H9 (cell line): Measurements from ENCODE around the gene ZNF81. TPM values are rescaled to one million over a fixed set of nuclear protein-coding genes. Genes with fewer than 3 reads are reported as not detected.
A peak's percentile ranks its signal among the peaks of the same experiment; 100 is the strongest.
"Not testable (repeated sequence)": the region's sequence is repeated elsewhere in the genome, so short reads cannot be mapped to it uniquely, and the experiment has no call there.

Experiments
- DNase-seq: peaks from one replicate; pipeline ENCODE4 v3.0.0-alpha.2; 2017
- H2AFZ ChIP-seq: one replicate; pipeline ENCODE4 v1.6.1; 2013; ENCODE audit warnings: mild to moderate bottlenecking, low read length, control low read depth, moderate library complexity
- H2AK5ac ChIP-seq: 2 replicates; pipeline ENCODE4 v1.6.1; 2013; ENCODE audit warnings: low read length, control low read depth, mixed read lengths; ENCODE audit not compliant: insufficient read length
- H2BK120ac ChIP-seq: one replicate; pipeline ENCODE4 v1.6.1; 2013; ENCODE audit warnings: low read depth, mild to moderate bottlenecking, low read length, control low read depth, inconsistent platforms; ENCODE audit not compliant: poor library complexity, severe bottlenecking
- H2BK12ac ChIP-seq: 2 replicates; pipeline ENCODE4 v1.6.1; 2013; ENCODE audit warnings: low read length, control low read depth, mixed read lengths, low read depth; ENCODE audit not compliant: insufficient read length
- H2BK15ac ChIP-seq: 2 replicates; pipeline ENCODE4 v1.6.1; 2013; ENCODE audit warnings: low read depth, low read length, control low read depth
- H2BK20ac ChIP-seq: one replicate; pipeline ENCODE4 v1.6.1; 2013; ENCODE audit warnings: low read depth, mild to moderate bottlenecking, low read length, control low read depth, inconsistent platforms; ENCODE audit not compliant: poor library complexity, severe bottlenecking
- H2BK5ac ChIP-seq: 2 replicates; pipeline ENCODE4 v1.6.1; 2013; ENCODE audit warnings: low read length, control low read depth, mixed read lengths; ENCODE audit not compliant: insufficient read length
- H3K14ac ChIP-seq: 2 replicates; pipeline ENCODE4 v1.6.1; 2013; ENCODE audit warnings: low read length, control low read depth; ENCODE audit not compliant: insufficient read depth
- H3K18ac ChIP-seq: 2 replicates; pipeline ENCODE4 v1.6.1; 2013; ENCODE audit warnings: low read depth, mild to moderate bottlenecking, mixed read lengths, low read length, control low read depth; ENCODE audit not compliant: insufficient read length
- H3K23ac ChIP-seq: 2 replicates; pipeline ENCODE4 v1.6.1; 2013; ENCODE audit warnings: low read length, control low read depth, mixed read lengths, low read depth; ENCODE audit not compliant: insufficient read length
- H3K23me2 ChIP-seq: 2 replicates; pipeline ENCODE4 v1.6.1; 2013; ENCODE audit warnings: low read depth, mild to moderate bottlenecking, mixed read lengths, low read length, control low read depth; ENCODE audit not compliant: insufficient read length, poor library complexity, severe bottlenecking
- H3K27ac ChIP-seq: 2 replicates; pipeline ENCODE4 v1.5.1; 2013; ENCODE audit warnings: low read length, control low read depth, mixed read lengths, low read depth; ENCODE audit not compliant: insufficient read length
- H3K27me3 ChIP-seq: 2 replicates; pipeline ENCODE4 v1.6.1; 2013; ENCODE audit warnings: low read length, control low read depth, inconsistent platforms; ENCODE audit not compliant: insufficient read depth
- H3K4ac ChIP-seq: 2 replicates; pipeline ENCODE4 v1.6.1; 2013; ENCODE audit warnings: low read depth, mild to moderate bottlenecking, control low read depth, inconsistent platforms, low read length, moderate library complexity
- H3K4me1 ChIP-seq: 2 replicates; pipeline ENCODE4 v1.6.1; 2013; ENCODE audit warnings: low read length, control low read depth, inconsistent platforms; ENCODE audit not compliant: insufficient read depth
- H3K4me2 ChIP-seq: 2 replicates; pipeline ENCODE4 v1.6.1; 2013; ENCODE audit warnings: low read length, control low read depth, mixed read lengths; ENCODE audit not compliant: insufficient read length, insufficient read depth
- H3K56ac ChIP-seq: 2 replicates; pipeline ENCODE4 v1.6.1; 2013; ENCODE audit warnings: low read depth, mild to moderate bottlenecking, mixed read lengths, low read length, control low read depth; ENCODE audit not compliant: insufficient read length
- H3K79me1 ChIP-seq: 2 replicates; pipeline ENCODE4 v1.6.1; 2013; ENCODE audit warnings: low read depth, mild to moderate bottlenecking, moderate library complexity, low read length, control low read depth, inconsistent platforms; ENCODE audit not compliant: insufficient read depth, poor library complexity, severe bottlenecking
- H3K79me2 ChIP-seq: 2 replicates; pipeline ENCODE4 v1.6.1; 2013; ENCODE audit warnings: low read length, control low read depth, inconsistent platforms; ENCODE audit not compliant: insufficient read depth
- H3K9ac ChIP-seq: 2 replicates; pipeline ENCODE4 v1.6.1; 2013; ENCODE audit warnings: low read length, control low read depth, mixed read lengths; ENCODE audit not compliant: insufficient read length; ENCODE audit errors: extremely low read depth
- H3K9me3 ChIP-seq: one replicate; pipeline ENCODE4 v1.6.1; 2013; ENCODE audit warnings: low read depth, low read length, inconsistent platforms; ENCODE audit not compliant: control insufficient read depth
- H3T11ph ChIP-seq: one replicate; pipeline ENCODE4 v1.6.1; 2013; ENCODE audit warnings: mild to moderate bottlenecking, low read length, control low read depth, inconsistent platforms
- H4K20me1 ChIP-seq: one replicate; pipeline ENCODE4 v1.6.1; 2013; ENCODE audit not compliant: control insufficient read depth, insufficient read length, insufficient read depth
- H4K5ac ChIP-seq: 2 replicates; pipeline ENCODE4 v1.6.1; 2013; ENCODE audit warnings: low read depth, mild to moderate bottlenecking, mixed read lengths, low read length, control low read depth; ENCODE audit not compliant: insufficient read length
- H4K8ac ChIP-seq: replicated peaks from 2 replicates; pipeline ENCODE4 v1.6.1; 2013; ENCODE audit warnings: low read length, control low read depth, mixed read lengths, low read depth; ENCODE audit not compliant: insufficient read length
- H4K91ac ChIP-seq: 2 replicates; pipeline ENCODE4 v1.6.1; 2013; ENCODE audit warnings: low read depth, mild to moderate bottlenecking, moderate library complexity, mixed read lengths, low read length, control low read depth; ENCODE audit not compliant: insufficient read length
- H3K27ac Mint-ChIP-seq, 3 experiments: 2 replicates in 2 of 3; 3 replicates in 1 of 3; pipeline ENCODE4 v1.8.0; 2020 to 2021; ENCODE audit warnings: mixed read lengths in 3 of 3, mild to moderate bottlenecking in 1 of 3, moderate library complexity in 1 of 3
- H3K27me3 Mint-ChIP-seq: 2 replicates; pipeline ENCODE4 v1.8.0; 2021; ENCODE audit warnings: low read depth, mild to moderate bottlenecking, moderate library complexity, mixed read lengths
- H3K36me3 Mint-ChIP-seq, 3 experiments: 2 replicates in 2 of 3; 3 replicates in 1 of 3; pipeline ENCODE4 v1.8.0; 2020 to 2021; ENCODE audit warnings: low read depth in 3 of 3, mixed read lengths in 3 of 3; ENCODE audit not compliant: insufficient read depth in 1 of 3
- H3K4me1 Mint-ChIP-seq, 2 experiments: 2 replicates each; pipeline ENCODE4 v1.8.0; 2020; ENCODE audit warnings: mixed read lengths in 2 of 2
- H3K4me3 Mint-ChIP-seq, 2 experiments: 2 replicates in 1 of 2; 3 replicates in 1 of 2; pipeline ENCODE4 v1.8.0; 2020 to 2021; ENCODE audit warnings: mild to moderate bottlenecking in 2 of 2, mixed read lengths in 2 of 2, moderate library complexity in 1 of 2
- H3K9me3 Mint-ChIP-seq, 2 experiments: 2 replicates in 1 of 2; 3 replicates in 1 of 2; pipeline ENCODE4 v1.8.0; 2020; ENCODE audit warnings: mild to moderate bottlenecking in 2 of 2, mixed read lengths in 2 of 2, moderate library complexity in 1 of 2
- CTCF ChIP-seq: fragments of 200-600 bp; sonication (generic); conservative IDR thresholded peaks from 3 replicates; pipeline ENCODE4 v1.8.0; 2021; ENCODE audit warnings: antibody characterized with exemption, mild to moderate bottlenecking
- WGBS: extraction: QIAGEN DNeasy Blood & Tissue Kit; methylation state at CpG from one replicate; pipeline ENCODE4 v1.1.7; 2013; ENCODE audit warnings: missing lambda C conversion rate, low lambda C conversion rate, mixed read lengths; ENCODE audit not compliant: insufficient read length; ENCODE audit errors: extremely low coverage; 5-methylcytosine and 5-hydroxymethylcytosine counted together
- total RNA-seq: library from RNA; stranded (reverse); gene quantifications from 2 replicates; pipeline ENCODE4 v1.2.1, GENCODE V29; 2021

The ZNF81 gene
- total RNA-seq, 1 experiment from 2014 or later: 11.0 TPM

DNA sequence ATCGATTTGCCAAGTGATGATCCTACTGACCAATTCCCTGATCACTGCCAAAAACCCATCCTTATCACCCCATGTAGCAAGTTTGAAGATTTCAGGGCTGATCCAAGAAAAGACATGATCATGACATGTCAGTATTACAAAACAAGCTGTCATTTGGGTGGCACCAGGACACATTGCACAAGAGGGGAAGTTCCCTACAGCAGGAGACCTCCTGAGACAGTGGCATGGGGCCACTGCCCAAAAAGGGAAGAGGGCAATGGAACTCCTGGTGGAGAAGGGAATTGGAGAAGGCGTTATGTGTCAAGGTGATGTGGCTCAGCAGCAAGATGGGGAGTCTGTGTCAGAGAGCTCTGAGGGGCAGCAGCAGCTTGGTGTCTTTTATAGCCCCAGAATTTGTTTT lies 123.7 kb downstream of the ZNF81 start:
- H3K9ac ChIP-seq: no peak overlapping the region
- Mint-ChIP-seq H3K36me3 (peaks cover 26 to 39% (median 26%) of the 10 kb centered on the region in 3 experiments; a peak in 6 of 7 replicates), H3K4me3 (no peak overlapping the region), H3K27ac (no peak overlapping the region), H3K4me1 (peaks cover 4 to 7% of the 10 kb centered on the region in 2 experiments; a peak in 2 of 4 replicates), H3K27me3 (peaks cover 2% of the 10 kb centered on the region; the same call in 1 of the 2 replicates), H3K9me3 (peaks cover 76 to 82% of the 10 kb centered on the region in 2 experiments)
- no peaks in the 10 kb centered on the region for H3K27me3 ChIP-seq
- no peak overlapping the region for H2AK5ac ChIP-seq
- TF ChIP-seq CTCF: no peak
- no CpG with 5 or more reads among the region's 2 CpGs for WGBS
- no peak overlapping the region for H3K4ac ChIP-seq
- H2BK20ac ChIP-seq: no peak overlapping the region
- no peak overlapping the region for H3K4me2 ChIP-seq
- H4K8ac ChIP-seq: no peak overlapping the region
- H3K27ac ChIP-seq: no peak overlapping the region
- no peak for DNase-seq
- H2BK5ac ChIP-seq: no peak overlapping the region
- no peaks in the 10 kb centered on the region for H3K23me2 ChIP-seq
- H3K4me1 ChIP-seq: no peaks in the 10 kb centered on the region
- H2BK12ac ChIP-seq: no peak overlapping the region
- no peak overlapping the region for H2AFZ ChIP-seq
- H4K5ac ChIP-seq: no peak overlapping the region
- H3T11ph ChIP-seq: no peak overlapping the region
- H3K14ac ChIP-seq: no peak overlapping the region
- H3K18ac ChIP-seq: no peak overlapping the region
- H3K23ac ChIP-seq: no peak overlapping the region
- H4K91ac ChIP-seq: no peak overlapping the region
- H3K9me3 ChIP-seq: peaks cover 47% of the 10 kb centered on the region
- H2BK15ac ChIP-seq: no peak overlapping the region
- no peak overlapping the region for H3K56ac ChIP-seq
- no peaks in the 10 kb centered on the region for H3K79me1 ChIP-seq
- no peaks in the 10 kb centered on the region for H4K20me1 ChIP-seq
- no peaks in the 10 kb centered on the region for H3K79me2 ChIP-seq
- no peak overlapping the region for H2BK120ac ChIP-seq

DNA sequence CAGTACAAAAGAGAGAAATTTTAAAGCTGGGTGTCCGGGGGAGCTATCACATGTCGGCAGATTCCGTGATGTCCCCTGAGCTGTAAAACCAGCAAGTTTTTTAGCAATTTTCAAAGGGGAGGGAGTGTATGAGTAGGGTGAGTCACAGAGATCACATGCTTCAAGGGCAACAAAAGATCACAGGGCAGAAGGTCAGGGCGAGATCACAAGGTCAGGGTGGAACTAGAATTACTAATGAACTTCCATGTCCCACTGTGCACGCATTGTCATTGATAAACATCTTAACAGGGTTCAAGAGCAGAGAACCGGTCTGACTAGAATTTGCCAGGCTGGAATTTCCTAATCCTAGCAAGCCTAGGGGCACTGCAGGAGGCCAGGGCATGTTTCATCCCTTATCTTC lies 125.1 kb downstream of the ZNF81 start:
- not testable (repeated sequence) for H3K23me2 ChIP-seq, H3K4ac ChIP-seq, H3K23ac ChIP-seq, H3K18ac ChIP-seq, H3T11ph ChIP-seq, H2BK120ac ChIP-seq, DNase-seq, H3K27me3 ChIP-seq, H3K27me3 Mint-ChIP-seq, H3K4me1 ChIP-seq, H3K56ac ChIP-seq, H4K20me1 ChIP-seq, H3K79me2 ChIP-seq, H4K8ac ChIP-seq, H2AFZ ChIP-seq, H2AK5ac ChIP-seq, H2BK15ac ChIP-seq, H3K14ac ChIP-seq, H3K4me2 ChIP-seq, H3K4me1 Mint-ChIP-seq, H4K91ac ChIP-seq, H2BK20ac ChIP-seq, H3K4me3 Mint-ChIP-seq, H4K5ac ChIP-seq, H2BK5ac ChIP-seq, H3K9ac ChIP-seq, H3K79me1 ChIP-seq, H2BK12ac ChIP-seq, H3K27ac ChIP-seq
- Mint-ChIP-seq H3K36me3 (peaks cover 29 to 39% (median 30%) of the 10 kb centered on the region in 3 experiments; a peak in 6 of 7 replicates), H3K9me3 (peaks cover 78 to 82% of the 10 kb centered on the region in 2 experiments), H3K27ac (peak overlapping the region in 1 of 3 experiments; percentile 73; a peak in 1 of 7 replicates)
- WGBS: no CpG with 5 or more reads among the region's 6 CpGs
- peaks cover 44% of the 10 kb centered on the region for H3K9me3 ChIP-seq
